GM19395 (cell line): Measurements from ENCODE around the gene LMBR1L.
"Not testable (repeated sequence)": the region's sequence is repeated elsewhere in the genome, so short reads cannot be mapped to it uniquely, and the experiment has no call there.

ENCODE experiments used
- ATAC-seq: cut with Tn5 transposase; IDR thresholded peaks from one replicate; pipeline ENCODE4 v1.9.1; 2021; ENCODE audit warnings: mild to moderate bottlenecking, moderate library complexity; ENCODE audit not compliant: unreplicated experiment

LMBR1L gene, protein sequence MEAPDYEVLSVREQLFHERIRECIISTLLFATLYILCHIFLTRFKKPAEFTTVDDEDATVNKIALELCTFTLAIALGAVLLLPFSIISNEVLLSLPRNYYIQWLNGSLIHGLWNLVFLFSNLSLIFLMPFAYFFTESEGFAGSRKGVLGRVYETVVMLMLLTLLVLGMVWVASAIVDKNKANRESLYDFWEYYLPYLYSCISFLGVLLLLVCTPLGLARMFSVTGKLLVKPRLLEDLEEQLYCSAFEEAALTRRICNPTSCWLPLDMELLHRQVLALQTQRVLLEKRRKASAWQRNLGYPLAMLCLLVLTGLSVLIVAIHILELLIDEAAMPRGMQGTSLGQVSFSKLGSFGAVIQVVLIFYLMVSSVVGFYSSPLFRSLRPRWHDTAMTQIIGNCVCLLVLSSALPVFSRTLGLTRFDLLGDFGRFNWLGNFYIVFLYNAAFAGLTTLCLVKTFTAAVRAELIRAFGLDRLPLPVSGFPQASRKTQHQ

DNA sequence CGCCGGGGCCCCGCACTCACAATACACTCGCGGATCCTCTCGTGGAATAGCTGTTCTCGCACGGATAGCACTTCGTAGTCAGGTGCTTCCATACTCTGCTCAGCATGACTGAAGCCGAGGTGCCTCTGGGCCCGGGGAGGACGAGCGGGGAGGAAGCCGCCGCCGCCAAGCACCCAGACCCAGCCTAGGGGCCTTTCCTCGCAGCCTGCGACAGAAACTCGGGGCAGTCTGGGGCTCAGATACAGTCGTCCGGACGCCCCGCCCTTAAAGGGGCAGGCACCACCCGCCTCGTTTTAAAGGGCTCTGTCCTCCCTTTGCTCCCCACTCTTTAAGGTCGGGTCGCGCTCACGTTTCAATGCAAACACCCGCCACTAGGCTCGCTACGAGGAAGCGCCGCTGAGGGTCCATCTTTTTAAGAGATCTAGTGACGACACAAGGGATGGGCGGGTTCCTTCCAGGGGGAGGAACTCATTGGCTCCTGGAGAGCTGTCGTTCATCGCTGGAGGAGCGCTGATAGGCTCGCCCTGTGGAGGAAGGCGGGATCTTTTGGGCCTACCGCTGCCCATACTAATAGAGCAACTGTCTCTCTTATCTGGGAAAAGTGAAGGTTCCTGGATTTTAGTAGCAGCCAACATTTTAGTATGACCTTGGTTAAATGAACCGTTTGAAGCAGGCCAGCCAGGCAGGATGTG lies at the start of gene LMBR1L:
Gene LMBR1L, minus strand, starts transcription at position 384 of the 692 bp plus-strand sequence. Its CDS starts 292 bp downstream, at position 92.
- peak; percentile 99 for ATAC-seq

DNA sequence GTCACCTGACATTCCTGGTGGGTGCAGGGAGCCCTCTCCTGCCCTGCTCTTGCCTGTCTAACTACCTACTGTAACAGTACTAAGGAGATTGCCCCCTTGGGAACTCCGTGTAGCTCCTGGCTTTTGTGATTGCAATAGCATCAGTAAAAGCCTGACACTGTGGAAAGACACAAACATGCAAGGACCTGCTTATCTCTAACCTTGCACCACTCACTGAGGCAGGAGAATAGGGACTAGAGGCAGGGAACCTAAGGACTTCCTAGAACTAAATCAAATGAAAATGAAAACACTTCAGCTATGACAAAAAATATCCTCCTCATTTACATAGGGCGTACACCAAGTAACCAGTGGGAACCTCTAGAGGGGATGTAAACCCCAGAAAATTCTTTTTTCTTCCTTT lies 49.8 kb upstream of the LMBR1L start:
- ATAC-seq = peak; percentile 44

DNA sequence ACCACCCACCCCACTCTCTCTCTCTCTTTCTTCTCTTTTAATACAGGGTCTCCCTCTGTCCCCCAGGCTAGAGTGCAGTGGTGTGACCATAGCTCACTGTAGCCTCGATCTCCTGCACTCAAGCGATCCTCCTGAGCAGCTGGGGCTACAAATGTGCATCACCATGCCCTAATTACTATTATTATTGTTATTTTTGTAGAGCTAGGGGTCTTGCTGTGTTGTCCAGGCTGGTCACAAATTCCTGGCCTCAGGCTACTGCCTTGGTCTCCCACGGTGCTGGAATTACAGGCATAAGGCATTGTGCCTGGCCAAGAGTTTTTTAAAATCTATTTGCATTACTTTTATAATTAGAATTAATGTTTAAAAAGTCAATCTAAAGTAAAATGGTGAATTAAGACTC lies 43.6 kb upstream of the LMBR1L start:
- ATAC-seq = no peak

DNA sequence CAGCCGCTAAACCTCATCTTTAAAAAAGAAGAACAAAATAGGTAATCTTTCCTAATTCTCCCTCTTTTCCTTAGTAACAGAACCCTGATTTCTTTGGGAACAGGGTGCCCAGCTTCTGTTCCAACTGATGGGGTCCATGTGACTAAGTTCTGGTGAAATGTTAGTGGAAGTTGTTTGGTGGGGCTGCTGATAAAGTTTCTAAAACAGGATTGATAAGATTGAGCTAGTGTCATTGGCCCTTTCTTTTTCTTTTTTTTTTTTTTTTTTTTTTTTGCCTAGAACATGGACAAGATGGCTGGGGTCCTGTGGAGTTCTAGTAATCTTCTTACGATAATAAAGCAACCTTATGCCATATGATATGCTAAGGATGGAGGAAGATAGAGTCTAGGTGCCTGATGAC lies 36.7 kb upstream of the LMBR1L start:
- ATAC-seq = no peak

DNA sequence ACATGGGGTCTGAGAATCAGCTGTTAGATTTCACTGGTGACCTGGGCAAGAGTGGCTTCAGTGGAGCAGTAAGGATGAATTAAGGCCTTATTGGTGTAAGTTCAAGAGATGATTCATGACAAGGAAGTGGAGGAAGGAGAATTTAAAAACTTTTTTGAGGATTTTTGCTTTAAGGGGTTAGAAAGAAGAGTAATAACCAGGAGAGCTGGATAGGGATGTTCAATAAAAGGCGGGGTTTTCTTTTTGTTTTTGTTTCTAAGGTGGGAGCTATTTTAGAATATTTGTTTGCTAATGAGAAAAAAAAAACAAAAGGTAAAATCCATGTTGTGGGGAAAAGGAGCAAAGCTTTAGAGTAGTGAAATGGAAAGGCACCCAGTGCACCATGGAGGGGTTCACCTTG lies 35.8 kb upstream of the LMBR1L start:
- ATAC-seq = no peak

DNA sequence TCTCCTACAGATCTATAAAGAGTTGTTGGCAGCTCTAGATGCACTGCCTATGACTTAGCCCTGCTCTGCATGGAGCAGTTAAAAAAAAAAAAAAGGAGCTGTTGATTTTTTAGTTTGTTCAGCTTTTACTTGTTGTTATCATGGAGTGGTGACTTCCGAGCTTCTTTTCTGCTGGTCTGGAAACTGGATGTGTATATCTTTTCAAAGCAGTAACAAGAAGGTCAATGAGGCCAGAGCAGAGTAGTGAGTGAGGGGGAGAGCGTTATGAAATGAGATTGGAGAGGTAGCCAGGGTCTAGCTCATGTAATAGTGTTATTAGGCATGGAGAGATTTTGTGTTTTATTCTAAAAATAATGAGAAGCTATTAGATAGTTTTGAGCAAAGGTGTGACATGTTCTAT lies 33.7 kb upstream of the LMBR1L start:
- no peak for ATAC-seq

DNA sequence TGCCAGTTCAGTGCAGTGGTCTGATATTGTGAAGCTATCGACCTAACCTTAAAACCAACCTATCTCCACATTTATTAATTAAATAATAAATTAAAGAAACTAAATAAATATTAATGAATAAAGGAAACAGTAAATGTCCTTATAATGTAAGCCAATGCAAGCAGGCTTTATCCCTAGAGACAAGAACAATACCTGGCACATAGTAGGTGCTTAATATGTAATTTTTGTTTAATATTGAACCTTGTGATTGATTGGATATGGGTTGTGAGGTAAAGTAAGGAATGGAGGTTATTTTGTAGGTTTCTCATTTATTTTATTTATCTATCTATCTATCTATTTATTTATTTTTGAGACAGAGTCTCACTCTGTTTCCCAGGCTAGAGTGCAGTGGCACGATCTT lies 28.4 kb upstream of the LMBR1L start:
- ATAC-seq = no peak

DNA sequence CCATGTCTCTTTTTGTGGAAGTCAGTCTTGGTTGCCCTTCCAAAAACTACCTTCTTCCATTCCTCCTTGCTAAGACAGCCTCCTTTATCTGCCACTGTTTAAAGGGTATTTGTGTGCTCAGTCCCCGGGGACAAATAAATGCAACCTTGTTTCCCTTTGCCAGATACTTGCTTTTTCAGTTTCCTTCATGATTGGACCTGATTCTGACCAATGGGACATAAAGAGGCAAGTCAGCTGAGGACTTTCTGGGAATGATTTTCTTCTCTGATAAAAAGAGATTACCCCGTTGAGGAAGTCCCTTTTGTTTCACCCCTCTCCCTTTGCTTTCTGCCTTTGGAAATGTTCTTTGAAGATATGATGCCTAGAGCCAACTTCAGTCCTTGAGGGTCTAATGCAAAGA lies 27.9 kb upstream of the LMBR1L start:
- no peak for ATAC-seq

DNA sequence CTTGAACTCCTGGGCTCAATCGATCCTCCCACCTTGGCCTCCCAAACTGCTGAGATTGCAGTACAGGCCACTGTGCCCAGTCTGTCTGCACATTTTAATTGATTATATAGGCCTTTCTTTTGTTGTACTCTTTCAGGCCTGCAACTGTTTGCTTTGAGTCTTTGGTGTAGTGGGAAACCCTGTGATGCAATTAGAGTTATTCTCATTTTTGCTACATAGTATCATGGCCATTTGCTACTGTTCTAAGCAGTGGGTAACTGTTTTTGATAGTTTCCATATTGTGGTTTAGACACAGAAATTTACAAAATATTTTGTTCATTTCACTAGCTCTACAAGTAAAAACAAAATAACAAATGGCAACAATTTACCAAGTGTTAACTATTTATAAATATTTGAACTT lies 26.8 kb upstream of the LMBR1L start:
- no peak for ATAC-seq

DNA sequence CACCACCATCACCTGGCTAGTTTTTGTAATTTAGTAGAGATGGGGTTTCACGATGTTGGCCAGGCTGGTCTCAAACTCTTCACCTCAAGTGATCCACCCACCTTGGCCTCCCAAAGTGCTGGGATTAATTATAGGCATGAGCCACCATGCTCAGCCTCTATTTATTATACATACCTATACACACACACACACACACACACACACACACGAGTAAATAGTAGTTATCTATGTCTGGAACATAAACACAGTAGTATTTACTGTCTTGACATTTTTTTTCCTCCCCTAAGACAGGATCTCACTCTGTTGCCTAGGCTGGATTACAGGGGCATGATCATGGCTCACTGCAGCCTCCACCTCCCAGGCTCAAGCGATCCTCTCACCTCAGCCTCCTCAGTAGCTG lies 26.4 kb upstream of the LMBR1L start:
- ATAC-seq = not testable (repeated sequence)

DNA sequence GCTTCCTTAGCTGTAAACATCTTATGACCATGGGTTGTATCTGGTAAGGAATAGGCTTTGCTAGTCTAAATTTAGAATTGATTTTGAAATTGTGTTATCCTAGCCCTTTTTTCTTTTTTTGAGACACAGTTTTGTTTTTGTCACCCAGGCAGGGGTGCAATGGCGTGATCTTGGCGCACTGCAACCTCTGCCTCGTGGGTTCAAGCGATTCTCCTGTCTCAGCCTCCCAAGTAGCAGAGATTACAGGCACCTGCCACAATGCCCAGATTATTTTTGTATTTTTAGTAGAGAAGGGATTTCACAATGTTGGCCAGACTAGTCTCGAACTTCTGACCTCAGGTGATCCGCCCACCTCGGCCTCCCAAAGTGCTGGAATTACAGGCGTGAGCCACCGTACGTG lies 22.9 kb upstream of the LMBR1L start:
- no peak for ATAC-seq

DNA sequence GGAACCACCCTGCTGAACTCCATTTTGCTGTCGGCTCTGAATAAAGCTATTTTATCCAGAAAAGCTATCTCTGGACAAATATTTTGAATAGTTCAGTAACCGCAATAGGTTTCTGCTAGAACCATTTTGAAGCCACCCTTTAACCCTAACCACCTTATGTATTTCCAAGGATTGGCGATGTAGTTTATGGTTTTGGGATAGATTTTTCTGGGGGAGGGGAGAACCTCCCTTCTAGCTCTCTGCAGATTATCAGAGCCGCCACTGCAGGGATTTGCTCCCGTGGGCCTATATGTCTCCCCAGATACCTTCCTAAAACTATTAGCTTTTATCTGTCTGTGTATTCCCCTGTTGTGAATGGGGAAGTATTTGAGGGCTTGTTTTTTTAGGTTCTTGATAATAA lies 22.4 kb upstream of the LMBR1L start:
- no peak for ATAC-seq

DNA sequence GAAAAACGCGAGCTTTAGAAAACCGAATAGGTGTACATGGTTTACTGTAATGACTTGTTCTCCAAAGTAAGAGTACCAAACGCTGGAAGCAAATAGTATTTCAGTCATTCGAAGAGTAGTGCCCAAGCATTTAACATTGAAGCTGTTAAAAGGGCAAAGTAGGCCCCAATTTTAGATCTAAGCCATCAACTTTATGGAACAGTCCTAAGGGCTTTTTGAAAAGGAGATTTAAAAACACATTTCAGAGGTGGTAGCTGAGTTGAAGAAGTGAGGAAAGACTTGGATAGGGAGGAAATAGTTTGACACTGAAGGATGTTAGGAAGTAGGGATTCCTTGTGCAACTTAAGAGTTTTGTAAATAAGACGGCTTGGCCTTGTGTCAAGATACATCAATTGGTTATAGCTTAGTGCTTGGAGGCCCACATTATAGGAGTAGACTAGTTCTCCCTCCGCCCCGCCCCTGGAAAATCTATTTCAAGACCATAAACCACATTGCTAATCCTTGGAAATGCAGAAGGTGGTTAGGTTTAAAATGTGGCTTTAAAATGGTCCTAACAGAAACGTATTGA lies 21.3 kb upstream of the LMBR1L start:
- ATAC-seq = no peak

DNA sequence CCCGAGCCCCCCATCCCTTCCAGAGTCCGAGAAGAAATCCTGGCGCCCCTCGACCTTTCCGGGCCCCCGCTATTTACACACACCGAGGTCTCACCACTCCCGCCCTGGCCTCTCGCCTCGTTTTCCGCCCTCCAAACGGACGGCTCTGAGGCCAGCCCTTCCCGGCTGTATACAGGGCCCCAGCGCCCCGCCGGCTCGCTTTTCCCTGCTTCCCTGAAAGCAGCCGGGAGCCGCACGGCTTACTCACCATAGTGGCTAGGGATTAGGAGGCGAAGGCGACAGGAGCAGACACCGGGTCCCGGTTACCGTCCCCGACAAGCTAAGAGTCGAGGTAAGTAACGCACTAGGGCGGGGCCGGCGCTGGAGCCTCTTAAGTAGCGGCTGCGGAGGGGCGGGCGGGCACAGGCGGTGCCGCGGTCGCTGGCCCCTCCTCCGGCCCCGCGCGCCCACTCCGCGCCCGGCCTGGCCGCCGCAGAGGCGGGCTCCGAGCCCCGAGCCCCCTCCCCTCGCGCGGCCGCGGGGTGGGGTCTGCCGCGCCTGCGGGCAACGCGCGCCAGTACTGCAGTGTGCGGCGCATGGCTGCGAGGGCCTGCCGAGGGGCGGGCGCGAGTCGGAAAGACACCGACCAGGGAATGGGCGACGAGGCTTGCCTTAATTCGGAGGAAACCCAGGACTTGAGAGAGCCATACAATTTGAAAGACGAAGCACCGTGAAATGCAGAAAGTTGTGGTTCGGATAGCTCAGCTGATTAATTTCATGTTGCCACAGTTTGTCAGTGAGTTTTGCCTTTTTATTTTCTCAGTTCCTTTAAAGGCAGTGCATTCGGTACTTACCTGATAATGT lies 20.6 kb upstream of the LMBR1L start, which contains the start of gene TUBA1B:
Gene TUBA1B, minus strand, starts transcription at position 345 of the 843 bp plus-strand sequence. Its CDS starts 95 bp downstream, at position 250.
- ATAC-seq = peak; percentile 55

DNA sequence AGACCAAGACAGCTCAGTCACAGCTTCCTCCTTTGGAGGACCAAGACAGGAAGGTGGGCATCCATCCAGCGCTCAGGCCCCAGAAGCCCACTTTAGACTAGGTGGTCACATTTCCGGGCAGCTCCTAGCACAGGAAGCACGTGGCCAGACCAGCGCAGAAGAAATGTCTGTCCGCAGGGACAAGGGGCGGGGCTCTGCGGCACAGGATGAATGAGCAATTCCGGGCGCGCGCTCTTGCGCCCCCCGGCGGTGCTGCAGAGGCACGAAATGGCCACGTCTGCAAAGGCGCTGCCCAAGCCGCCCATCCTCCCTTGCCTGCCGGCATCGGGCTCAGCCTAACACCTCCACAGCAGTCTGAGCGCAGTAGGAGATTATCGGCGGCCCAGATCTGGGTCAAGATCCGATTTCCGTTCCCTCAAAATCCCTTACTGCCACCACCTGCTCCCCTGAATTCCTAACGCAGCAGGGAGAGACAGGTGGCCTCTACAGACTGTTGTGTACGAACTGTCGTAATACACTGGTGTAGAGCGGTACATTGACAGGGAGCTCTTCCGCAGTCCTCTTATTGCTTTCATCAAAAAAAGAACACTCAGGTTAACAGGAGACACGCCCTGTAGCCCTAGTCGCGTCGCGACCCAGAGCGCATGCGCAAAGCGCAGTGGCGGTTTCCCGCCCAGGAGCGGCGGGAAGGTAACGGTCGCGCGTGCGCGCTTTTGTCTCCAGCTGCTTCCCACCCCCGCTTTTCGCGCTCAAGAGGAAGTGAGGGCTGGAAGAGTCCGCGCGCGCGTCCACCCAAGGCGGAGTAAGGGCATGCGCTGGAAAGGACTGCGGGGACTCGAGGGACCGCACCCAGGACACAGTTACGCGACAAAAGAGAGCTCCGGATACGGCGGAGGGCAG lies 19.8 kb upstream of the LMBR1L start:
- peak; percentile 50 for ATAC-seq

DNA sequence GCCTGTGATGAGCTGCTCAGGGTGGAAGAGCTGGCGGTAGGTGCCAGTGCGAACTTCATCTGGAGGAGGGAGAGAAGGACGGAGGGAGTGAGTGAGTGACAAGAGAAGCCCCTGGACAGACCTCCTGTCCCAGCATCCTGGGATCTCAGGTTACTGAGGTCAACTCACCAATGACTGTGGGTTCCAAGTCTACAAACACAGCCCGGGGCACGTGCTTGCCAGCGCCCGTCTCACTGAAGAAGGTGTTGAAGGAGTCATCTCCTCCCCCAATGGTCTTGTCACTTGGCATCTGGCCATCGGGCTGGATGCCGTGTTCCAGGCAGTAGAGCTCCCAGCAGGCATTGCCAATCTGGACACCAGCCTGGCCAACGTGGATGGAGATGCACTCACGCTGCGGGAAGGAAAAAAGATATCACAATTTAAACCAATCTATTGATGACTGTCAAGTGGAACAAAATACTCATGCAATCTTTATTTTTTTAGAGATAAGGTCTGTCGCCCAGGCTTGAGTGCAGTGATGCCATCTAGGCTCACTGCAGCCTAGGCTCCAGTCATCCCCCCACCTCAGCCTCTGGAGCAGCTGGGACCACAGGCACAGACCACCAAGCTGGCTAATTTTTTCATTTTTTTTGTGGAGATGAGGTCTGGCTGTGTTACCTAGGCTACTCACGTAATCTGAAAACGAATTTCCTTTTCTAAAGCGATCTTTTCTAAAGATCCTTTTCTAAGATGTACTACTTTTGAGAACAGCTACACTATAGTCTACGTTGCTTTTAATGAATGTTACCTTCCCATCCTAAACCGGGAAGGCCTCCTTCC lies 18.9 kb upstream of the LMBR1L start:
- no peak for ATAC-seq

DNA sequence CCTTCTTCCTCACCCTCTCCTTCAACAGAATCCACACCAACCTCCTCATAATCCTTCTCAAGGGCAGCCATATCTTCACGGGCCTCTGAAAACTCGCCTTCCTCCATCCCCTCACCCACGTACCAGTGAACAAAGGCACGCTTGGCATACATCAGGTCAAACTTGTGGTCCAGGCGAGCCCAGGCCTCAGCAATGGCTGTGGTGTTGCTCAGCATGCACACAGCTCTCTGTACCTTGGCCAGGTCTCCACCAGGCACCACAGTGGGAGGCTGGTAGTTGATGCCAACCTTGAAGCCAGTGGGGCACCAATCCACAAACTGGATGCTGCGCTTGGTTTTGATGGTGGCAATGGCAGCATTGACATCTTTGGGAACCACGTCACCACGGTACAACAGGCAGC lies 17.3 kb upstream of the LMBR1L start:
- ATAC-seq = not testable (repeated sequence)

DNA sequence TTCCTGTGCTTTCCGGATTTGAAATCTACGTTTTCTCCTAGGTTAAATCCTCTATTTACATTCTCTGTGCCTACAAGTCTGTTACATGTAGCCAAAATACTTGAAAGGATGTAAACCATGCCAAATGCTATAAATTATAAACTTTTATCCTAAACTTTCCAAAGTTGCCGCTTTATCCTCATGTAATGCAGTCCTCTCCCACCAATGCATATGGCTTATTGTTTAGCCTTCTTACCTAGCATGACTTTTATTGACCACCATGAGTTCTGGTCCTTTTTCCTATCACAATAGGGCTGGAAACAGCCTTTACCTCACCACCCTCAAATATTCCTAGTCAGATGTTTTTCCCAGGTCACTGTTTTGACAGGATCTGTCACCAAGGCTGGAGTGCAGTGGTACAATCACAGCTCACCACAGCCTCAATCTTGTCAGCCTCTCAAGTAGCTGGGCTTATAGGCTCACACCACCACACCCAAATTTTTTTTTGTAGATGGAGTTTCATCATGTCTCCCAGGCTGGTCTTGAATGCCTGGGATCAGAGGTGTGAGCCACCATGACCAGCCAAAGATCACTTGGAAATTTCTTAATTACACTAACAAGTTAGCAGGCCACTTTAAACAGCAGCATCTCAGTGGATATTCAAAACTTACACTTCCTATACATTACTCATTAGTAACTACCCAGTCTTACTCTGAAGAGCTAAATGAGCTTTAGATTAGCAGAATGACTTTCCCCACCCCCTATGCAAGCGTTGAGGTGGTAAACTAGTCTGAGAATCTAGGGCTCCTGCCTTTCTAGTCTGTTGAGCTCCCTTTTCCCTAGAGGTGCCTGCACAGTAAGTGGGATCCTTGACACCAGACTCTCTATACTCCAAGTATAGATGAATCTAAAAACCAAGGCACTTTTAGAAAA lies 16.5 kb upstream of the LMBR1L start:
- no peak for ATAC-seq
